IMR-90 (cell line): Measurements from ENCODE around the gene AFG1L.

Experiments used
- BHLHE40 ChIP-seq: fragments of 150-350 bp; IDR thresholded peaks from 2 replicates; pipeline ENCODE4 v1.6.1; 2016; ENCODE audit warnings: mild to moderate bottlenecking, low read depth, low read length
- CEBPB ChIP-seq: IDR thresholded peaks from 2 replicates; pipeline ENCODE4 v1.6.1; 2012; ENCODE audit warnings: low read depth, low read length, improper control_type of control experiment
- ELK1 ChIP-seq: fragments of 150-350 bp; IDR thresholded peaks from 2 replicates; pipeline ENCODE4 v1.6.1; 2016; ENCODE audit warnings: low read depth, mild to moderate bottlenecking, low read length, moderate library complexity, borderline replicate concordance
- FOS ChIP-seq: fragments of 150-350 bp; IDR thresholded peaks from 2 replicates; pipeline ENCODE4 v1.6.1; 2016; ENCODE audit warnings: low read depth, low read length
- MAFK ChIP-seq: IDR thresholded peaks from 2 replicates; pipeline ENCODE4 v1.6.1; 2012; ENCODE audit warnings: low read depth, low read length, improper control_type of control experiment
- MXI1 ChIP-seq: IDR thresholded peaks from 2 replicates; pipeline ENCODE4 v1.6.1; 2012; ENCODE audit warnings: low read depth, mild to moderate bottlenecking, low read length, moderate library complexity, borderline replicate concordance
- NFE2L2 ChIP-seq: fragments of 150-350 bp; IDR thresholded peaks from 2 replicates; pipeline ENCODE4 v1.6.1; 2016; ENCODE audit warnings: low read depth, mild to moderate bottlenecking, low read length
- POLR2A ChIP-seq: IDR thresholded peaks from 2 replicates; pipeline ENCODE4 v1.6.1; 2012; ENCODE audit warnings: mild to moderate bottlenecking, low read depth, low read length
- RFX5 ChIP-seq: IDR thresholded peaks from 2 replicates; pipeline ENCODE4 v1.8.0; 2012; ENCODE audit warnings: low read depth, mild to moderate bottlenecking, low read length, moderate library complexity
- SMC3 ChIP-seq: fragments of 150-350 bp; IDR thresholded peaks from 2 replicates; pipeline ENCODE4 v1.6.1; 2016; ENCODE audit warnings: low read depth, mild to moderate bottlenecking, antibody characterized with exemption, low read length, moderate library complexity
- USF2 ChIP-seq: fragments of 150-350 bp; IDR thresholded peaks from 2 replicates; pipeline ENCODE4 v1.6.1; 2017; ENCODE audit warnings: mild to moderate bottlenecking, antibody characterized with exemption, low read length, low read depth
- TF ChIP-seq, protein P1 (sequence below): conservative IDR thresholded peaks from 2 replicates; pipeline ENCODE4 v1.5.1; 2012; ENCODE audit warnings: mild to moderate bottlenecking, low read depth, low read length, improper control_type of control experiment

GRCh38 chr6:108558372-108559096 lies 263.7 kb downstream of the AFG1L start:
- TF ChIP-seq, protein P1, sequence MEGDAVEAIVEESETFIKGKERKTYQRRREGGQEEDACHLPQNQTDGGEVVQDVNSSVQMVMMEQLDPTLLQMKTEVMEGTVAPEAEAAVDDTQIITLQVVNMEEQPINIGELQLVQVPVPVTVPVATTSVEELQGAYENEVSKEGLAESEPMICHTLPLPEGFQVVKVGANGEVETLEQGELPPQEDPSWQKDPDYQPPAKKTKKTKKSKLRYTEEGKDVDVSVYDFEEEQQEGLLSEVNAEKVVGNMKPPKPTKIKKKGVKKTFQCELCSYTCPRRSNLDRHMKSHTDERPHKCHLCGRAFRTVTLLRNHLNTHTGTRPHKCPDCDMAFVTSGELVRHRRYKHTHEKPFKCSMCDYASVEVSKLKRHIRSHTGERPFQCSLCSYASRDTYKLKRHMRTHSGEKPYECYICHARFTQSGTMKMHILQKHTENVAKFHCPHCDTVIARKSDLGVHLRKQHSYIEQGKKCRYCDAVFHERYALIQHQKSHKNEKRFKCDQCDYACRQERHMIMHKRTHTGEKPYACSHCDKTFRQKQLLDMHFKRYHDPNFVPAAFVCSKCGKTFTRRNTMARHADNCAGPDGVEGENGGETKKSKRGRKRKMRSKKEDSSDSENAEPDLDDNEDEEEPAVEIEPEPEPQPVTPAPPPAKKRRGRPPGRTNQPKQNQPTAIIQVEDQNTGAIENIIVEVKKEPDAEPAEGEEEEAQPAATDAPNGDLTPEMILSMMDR = no peak
- TF ChIP-seq NFE2L2 (no peak), POLR2A (no peak), MAFK (peak; percentile 78), BHLHE40 (peak; percentile 91), RFX5 (no peak), CEBPB (peak; percentile 44), SMC3 (0 out of 2 replicates have a peak, but pooled peaks have one; percentile 28), MXI1 (no peak), ELK1 (no peak), USF2 (peak; percentile 63; the same call in 1 of the 2 replicates), FOS (0 out of 2 replicates have a peak, but pooled peaks have one; percentile 46)
